ENCODE data around the gene RGS7BP. TPM values are rescaled to one million over a fixed set of nuclear protein-coding genes. Genes with fewer than 3 reads are reported as not detected.

The RGS7BP gene
- total RNA-seq, 1 donor from 2014 or later = 0.56 TPM

- peaks cover 5% of the 10 kb centered on the region for H3K27me3 Mint-ChIP-seq (ENCODE audit: low read depth)
- H3K4me1 Mint-ChIP-seq = no peaks in the 10 kb centered on the region
- no peak overlapping the region for H3K27ac Mint-ChIP-seq (ENCODE audit: unreplicated experiment)
- no peak overlapping the region for H3K4me3 Mint-ChIP-seq
- no peak for TF ChIP-seq CTCF (conservative IDR thresholded peaks at IDR 0.05)
- no peaks in the 10 kb centered on the region for H3K9me3 Mint-ChIP-seq
- no peaks in the 10 kb centered on the region for H3K36me3 Mint-ChIP-seq (ENCODE audit: low read depth)
- no peak for DNase-seq (ENCODE audit: low read depth, low spot score)
These were observed 13.4 kb downstream of the RGS7BP start for GRCh38 chr5:64519263-64519662.

- Mint-ChIP-seq H3K4me3 (no peak overlapping the region), H3K36me3 (ENCODE audit: low read depth) (no peaks in the 10 kb centered on the region), H3K9me3 (no peaks in the 10 kb centered on the region), H3K27me3 (ENCODE audit: low read depth) (peaks cover 13% of the 10 kb centered on the region), H3K4me1 (no peaks in the 10 kb centered on the region), H3K27ac (ENCODE audit: unreplicated experiment) (no peak overlapping the region)
- TF ChIP-seq CTCF (conservative IDR thresholded peaks at IDR 0.05) = no peak
- DNase-seq (ENCODE audit: low read depth, low spot score) = no peak
These were observed 21.1 kb downstream of the RGS7BP start for GRCh38 chr5:64526734-64527439.

- Mint-ChIP-seq H3K27me3 (ENCODE audit: low read depth) (peaks cover 3% of the 10 kb centered on the region), H3K4me1 (no peaks in the 10 kb centered on the region), H3K27ac (ENCODE audit: unreplicated experiment) (no peak overlapping the region), H3K4me3 (no peak overlapping the region), H3K9me3 (no peaks in the 10 kb centered on the region), H3K36me3 (ENCODE audit: low read depth) (no peaks in the 10 kb centered on the region)
- no peak for DNase-seq (ENCODE audit: low read depth, low spot score)
- no peak for TF ChIP-seq CTCF (conservative IDR thresholded peaks at IDR 0.05)
These were observed 24.3 kb downstream of the RGS7BP start for GRCh38 chr5:64530076-64530475.

GRCh38 chr5:64532212-64532611 is 26.4 kb downstream of the RGS7BP start:
- no peaks in the 10 kb centered on the region for H3K36me3 Mint-ChIP-seq (ENCODE audit: low read depth)
- peaks cover 3% of the 10 kb centered on the region for H3K27me3 Mint-ChIP-seq (ENCODE audit: low read depth)
- DNase-seq (ENCODE audit: low read depth, low spot score) = no peak
- no peaks in the 10 kb centered on the region for H3K4me1 Mint-ChIP-seq
- no peak overlapping the region for H3K27ac Mint-ChIP-seq (ENCODE audit: unreplicated experiment)
- no peak overlapping the region for H3K4me3 Mint-ChIP-seq
- H3K9me3 Mint-ChIP-seq = no peaks in the 10 kb centered on the region
- no peak for TF ChIP-seq CTCF (conservative IDR thresholded peaks at IDR 0.05)

- Mint-ChIP-seq H3K27me3 (ENCODE audit: low read depth) (peaks cover 3% of the 10 kb centered on the region), H3K36me3 (ENCODE audit: low read depth) (no peaks in the 10 kb centered on the region), H3K4me3 (no peak overlapping the region), H3K9me3 (no peaks in the 10 kb centered on the region), H3K27ac (ENCODE audit: unreplicated experiment) (no peak overlapping the region), H3K4me1 (no peaks in the 10 kb centered on the region)
- no peak for TF ChIP-seq CTCF (conservative IDR thresholded peaks at IDR 0.05)
- no peak for DNase-seq (ENCODE audit: low read depth, low spot score)
These were observed 26.8 kb downstream of the RGS7BP start for GRCh38 chr5:64532657-64533056.
